GM10847 (cell line): Measurements from ENCODE around the gene SLC45A3.

Experiments used
- POLR2A ChIP-seq: IDR thresholded peaks from 2 replicates; pipeline ENCODE4 v1.6.1; 2011; ENCODE audit not compliant: insufficient read length; ENCODE audit errors: extremely low read depth

The SLC45A3 gene

GRCh38 chr1:205680073-205680851, at the start of gene SLC45A3:
SLC45A3 (minus strand) TSS chr1:205680509; CDS start chr1:205664656, 15,853 bp downstream.
- no peak for TF ChIP-seq POLR2A

- TF ChIP-seq POLR2A: no peak
Observed at GRCh38 chr1:205726619-205727125, 46.4 kb upstream of the SLC45A3 start.

GRCh38 chr1:205725514-205725913, 45.2 kb upstream of the SLC45A3 start:
- TF ChIP-seq POLR2A: no peak

- no peak for TF ChIP-seq POLR2A
Observed at GRCh38 chr1:205719762-205720161, 39.5 kb upstream of the SLC45A3 start.

- TF ChIP-seq POLR2A: no peak
Observed at GRCh38 chr1:205719015-205719414, 38.7 kb upstream of the SLC45A3 start.

- TF ChIP-seq POLR2A: no peak
Observed at GRCh38 chr1:205716371-205717132, 36.2 kb upstream of the SLC45A3 start.

- no peak for TF ChIP-seq POLR2A
Observed at GRCh38 chr1:205715628-205716027, 35.3 kb upstream of the SLC45A3 start.

GRCh38 chr1:205714906-205715246, 34.6 kb upstream of the SLC45A3 start:
- TF ChIP-seq POLR2A: no peak

- TF ChIP-seq POLR2A: no peak
Observed at GRCh38 chr1:205714190-205714905, 34.0 kb upstream of the SLC45A3 start.

GRCh38 chr1:205711105-205712048, 31.1 kb upstream of the SLC45A3 start:
- TF ChIP-seq POLR2A: no peak

GRCh38 chr1:205710201-205711062, 30.1 kb upstream of the SLC45A3 start:
- no peak for TF ChIP-seq POLR2A

GRCh38 chr1:205709640-205710039, 29.3 kb upstream of the SLC45A3 start:
- no peak for TF ChIP-seq POLR2A

GRCh38 chr1:205709059-205709398, 28.7 kb upstream of the SLC45A3 start:
- no peak for TF ChIP-seq POLR2A
